Fibroblast of skin of right quadriceps (primary cell): ENCODE results near the gene TNFRSF12A.

ENCODE experiments used
- DNase-seq: peaks from one replicate; pipeline ENCODE4 v3.0.0-alpha.2; 2013

TNFRSF12A gene

GRCh38 chr16:2986623-2987188 is 33.5 kb upstream of the TNFRSF12A start:
- DNase-seq: no peak

GRCh38 chr16:2987286-2987685 is 32.9 kb upstream of the TNFRSF12A start:
- no peak for DNase-seq

- DNase-seq: peak; percentile 19
Measured at GRCh38 chr16:2987833-2988232, 32.3 kb upstream of the TNFRSF12A start.

- no peak for DNase-seq
Measured at GRCh38 chr16:2988590-2989099, 31.5 kb upstream of the TNFRSF12A start.

GRCh38 chr16:2990891-2991290 is 29.3 kb upstream of the TNFRSF12A start:
- no peak for DNase-seq

- no peak for DNase-seq
Measured at GRCh38 chr16:2991566-2992261, 28.5 kb upstream of the TNFRSF12A start.

GRCh38 chr16:2992383-2993081 is 27.6 kb upstream of the TNFRSF12A start:
- DNase-seq: no peak

- no peak for DNase-seq
Measured at GRCh38 chr16:2996298-2996697, 23.9 kb upstream of the TNFRSF12A start.

GRCh38 chr16:2999929-3000328 is 20.2 kb upstream of the TNFRSF12A start:
- DNase-seq: no peak

- no peak for DNase-seq
Measured at GRCh38 chr16:3000540-3000939, 19.6 kb upstream of the TNFRSF12A start.

DNA sequence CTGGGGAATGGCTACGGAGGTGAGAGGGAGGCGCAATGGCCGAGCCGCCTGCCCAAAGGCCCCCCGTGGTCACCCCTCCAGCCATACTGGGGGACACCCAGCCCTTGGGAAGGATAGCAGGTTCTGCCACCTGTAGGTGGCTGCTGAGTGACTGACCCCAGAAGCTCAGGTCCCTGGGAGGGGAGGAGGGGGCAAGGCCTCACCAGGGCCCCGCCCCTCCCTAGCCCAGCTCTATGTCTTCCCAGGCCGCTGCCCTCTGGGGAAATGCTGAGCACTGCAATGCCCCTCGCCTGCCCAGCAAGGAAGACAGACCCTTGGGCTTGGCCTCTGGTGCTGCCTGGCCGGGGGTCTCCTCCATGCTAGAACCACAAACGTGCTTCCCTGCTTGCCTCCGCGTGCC is 18.9 kb upstream of the TNFRSF12A start:
- no peak for DNase-seq

- peak; percentile 98 for DNase-seq
Measured at GRCh38 chr16:3003582-3004270, 16.4 kb upstream of the TNFRSF12A start.

- DNase-seq: no peak
Measured at GRCh38 chr16:3004319-3004718, 15.8 kb upstream of the TNFRSF12A start.

DNA sequence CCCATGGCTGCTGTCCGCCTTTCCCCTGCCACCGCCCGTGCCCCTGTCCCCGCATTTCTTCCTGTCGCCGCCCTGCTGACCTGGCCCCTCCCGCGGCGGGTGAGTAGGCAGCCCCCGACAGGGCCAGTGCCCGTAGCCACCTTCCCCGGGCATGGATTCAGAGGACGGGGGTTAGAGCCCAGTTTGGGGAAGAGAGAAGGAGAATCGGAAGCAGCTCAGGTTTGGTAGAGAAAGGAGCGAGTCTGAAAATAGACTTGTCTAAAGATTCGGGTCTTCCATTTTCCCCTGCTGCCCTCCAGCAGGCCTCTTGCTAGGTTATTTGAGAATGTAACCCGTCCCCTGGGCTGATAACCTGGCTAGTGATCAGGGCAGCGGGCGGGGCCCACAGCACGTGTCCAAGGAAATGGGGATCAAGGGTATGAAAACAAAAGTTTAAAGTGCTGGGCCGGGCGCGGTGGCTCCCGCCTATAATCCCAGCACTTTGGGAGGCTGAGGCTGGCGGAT is 15.3 kb upstream of the TNFRSF12A start:
- DNase-seq: no peak

GRCh38 chr16:3007059-3007956 is 12.9 kb upstream of the TNFRSF12A start:
- DNase-seq: no peak

DNA sequence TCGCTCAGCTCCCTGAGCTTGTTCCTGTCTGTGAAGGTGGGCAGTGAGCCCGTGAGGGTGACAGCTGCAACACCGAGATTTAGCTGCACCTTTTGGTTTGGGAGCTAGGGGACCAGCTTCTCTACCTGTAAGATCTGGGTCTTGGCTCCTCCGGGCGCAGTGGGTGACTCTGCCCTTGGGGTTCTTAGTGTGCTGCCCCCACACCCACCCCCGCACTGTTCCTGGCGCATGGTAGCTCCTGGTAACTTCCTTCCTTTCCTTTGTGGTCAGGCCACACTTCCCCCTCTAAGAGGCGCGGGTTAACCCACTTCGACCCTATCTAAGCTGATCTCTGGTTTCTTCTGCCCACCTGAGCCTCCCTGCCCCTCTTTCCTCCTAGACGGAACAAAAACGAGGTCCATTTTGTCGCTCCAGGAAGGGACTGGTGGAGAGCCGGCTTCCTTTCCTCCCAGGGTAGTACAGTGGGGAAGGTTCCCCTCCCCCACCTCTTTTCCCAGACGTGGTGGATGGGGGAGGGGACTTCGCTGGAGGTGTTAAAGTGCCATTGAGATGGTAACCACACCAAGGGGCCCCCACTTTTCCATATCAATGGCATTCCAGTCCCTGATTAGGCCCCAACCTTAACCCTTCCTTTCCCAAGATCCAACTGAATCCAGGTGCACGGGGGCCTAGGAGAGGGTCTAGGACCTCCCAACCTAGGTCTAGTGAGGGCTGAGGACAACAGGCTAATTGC is 12.0 kb upstream of the TNFRSF12A start:
- no peak for DNase-seq

- no peak for DNase-seq
Measured at GRCh38 chr16:3008690-3009037, 11.5 kb upstream of the TNFRSF12A start.

DNA sequence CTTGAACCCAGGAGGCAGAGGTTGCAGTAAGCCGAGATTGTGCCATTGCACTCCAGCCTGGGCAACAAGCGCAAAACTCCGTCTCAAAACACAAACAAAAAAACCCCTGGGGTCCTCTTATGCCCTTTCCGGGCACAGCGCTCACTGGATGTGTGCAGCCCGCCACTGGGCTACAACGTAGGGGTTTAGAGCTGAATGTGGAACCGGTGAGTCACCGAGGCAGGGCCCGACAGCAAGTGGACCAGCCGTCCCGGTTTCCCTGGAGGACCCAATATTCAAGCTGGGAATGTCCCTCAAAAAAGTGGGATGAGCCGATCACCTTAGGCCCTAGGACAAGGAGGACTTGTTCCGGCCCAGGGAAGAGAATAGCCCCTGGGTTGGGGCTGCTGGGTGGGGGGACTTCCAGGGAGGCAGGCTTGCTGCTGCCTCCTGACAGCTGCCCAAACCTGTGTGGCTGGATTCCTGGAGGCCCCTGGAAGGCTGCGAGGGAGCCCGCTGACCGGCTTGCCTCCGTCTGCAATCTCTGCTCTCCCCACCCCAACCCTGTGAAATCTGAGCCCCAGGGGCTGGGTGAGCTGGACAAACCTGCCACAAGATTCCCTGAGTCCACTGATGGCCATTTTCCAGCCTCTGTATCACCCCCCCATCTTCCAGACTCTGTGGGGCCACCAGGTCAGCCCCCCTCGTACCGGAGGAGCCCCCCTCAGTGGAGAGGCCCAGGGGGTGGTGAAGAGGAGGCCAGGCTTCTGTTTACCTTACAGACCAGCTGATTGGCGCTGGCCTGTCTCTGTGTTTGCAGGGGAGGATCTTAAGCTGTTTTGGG is 10.4 kb upstream of the TNFRSF12A start:
- DNase-seq: no peak

GRCh38 chr16:3010510-3010909 is 9.7 kb upstream of the TNFRSF12A start:
- DNase-seq: no peak

- DNase-seq: no peak
Measured at GRCh38 chr16:3012246-3012645, 7.9 kb upstream of the TNFRSF12A start.
